Esophagus squamous epithelium (tissue), 4 donors: Measurements from ENCODE around the gene TMEM184C.

ENCODE experiments used
- CTCF ChIP-seq, 6 experiments: fragments of 450-650 bp in 4 of 6; fragments of 200-600 bp in 2 of 6; sonication (generic) in 2 of 6; IDR thresholded peaks; one replicate each; pipeline ENCODE4 v1.5.1; 2016 to 2019; ENCODE audit warnings: antibody characterized with exemption in 6 of 6, mild to moderate bottlenecking in 4 of 6, moderate library complexity in 4 of 6
- POLR2A ChIP-seq, 4 donors: fragments of 450-650 bp; IDR thresholded peaks; one replicate each; pipeline ENCODE4 v1.6.1; 2017; ENCODE audit warnings: antibody characterized with exemption in 4 of 4, mild to moderate bottlenecking in 4 of 4, moderate library complexity in 3 of 4

GRCh38 chr4:147578051-147578476 is 39.1 kb upstream of the TMEM184C start:
- TF ChIP-seq CTCF (IDR thresholded peaks at IDR 0.05) (no peak), POLR2A (IDR thresholded peaks at IDR 0.05) (no peak)
